IMR-90 (cell line): ENCODE measurements around the gene OTUB2. TPM values are rescaled to one million over a fixed set of nuclear protein-coding genes. Genes with fewer than 3 reads are reported as not detected.

Experiments
- ATAC-seq: fragments of 200-7000 bp; cut with Tn5 transposase; 2 replicates; pipeline ENCODE4 v1.9.1; 2020; ENCODE audit warnings: low read depth, mild to moderate bottlenecking, moderate library complexity
- BruUV-seq: library from RNA; stranded (reverse); fragments of 400-500 nt; replicated peaks from 2 replicates; lab custom pipeline; 2021; lab: Mats Ljungman, UMichigan
- CTCF ChIA-PET: fragments of 300-600 bp; formaldehyde crosslinking; extraction: SDS; loops from one replicate; lab custom pipeline; 2021; ENCODE audit warnings: antibody characterized with exemption; lab: Yijun Ruan, JAX
- POLR2A ChIA-PET: fragments of 300-600 bp; sonication (Branson Sonifier 250); formaldehyde crosslinking; loops from one replicate; lab custom pipeline; 2022; ENCODE audit warnings: antibody characterized with exemption; ENCODE audit not compliant: unreplicated experiment; lab: Charles Lee
- DNase-seq: peaks from one replicate; pipeline ENCODE4 v3.0.0; 2013
- H2AFZ ChIP-seq: replicated peaks from 2 replicates; pipeline ENCODE3; 2013; ENCODE audit warnings: low read length, mild to moderate bottlenecking; ENCODE audit not compliant: poor library complexity
- H2AK5ac ChIP-seq: 2 replicates; pipeline ENCODE4 v1.6.1; 2013; ENCODE audit warnings: low read depth, low read length, inconsistent platforms
- H2AK9ac ChIP-seq: replicated peaks from 2 replicates; pipeline ENCODE3; 2013; ENCODE audit warnings: mild to moderate bottlenecking, low read depth, low read length, moderate library complexity; ENCODE audit not compliant: poor library complexity
- H2BK120ac ChIP-seq: 2 replicates; pipeline ENCODE4 v1.6.1; 2013; ENCODE audit warnings: low read depth, low read length, inconsistent platforms
- H2BK15ac ChIP-seq: 3 replicates; pipeline ENCODE4 v1.6.1; 2013; ENCODE audit warnings: low read depth, low read length, inconsistent platforms
- H2BK20ac ChIP-seq: 2 replicates; pipeline ENCODE4 v1.6.1; 2013; ENCODE audit warnings: low read depth, mild to moderate bottlenecking, inconsistent platforms, low read length, moderate library complexity
- H2BK5ac ChIP-seq: 2 replicates; pipeline ENCODE4 v1.6.1; 2013; ENCODE audit warnings: mild to moderate bottlenecking, low read depth, low read length, inconsistent platforms; ENCODE audit not compliant: poor library complexity, severe bottlenecking
- H3K14ac ChIP-seq: replicated peaks from 2 replicates; pipeline ENCODE4 v1.6.1; 2013; ENCODE audit warnings: low read depth, low read length, inconsistent platforms
- H3K18ac ChIP-seq: 2 replicates; pipeline ENCODE4 v1.6.1; 2013; ENCODE audit warnings: low read depth, low read length, control low read depth
- H3K23ac ChIP-seq: 2 replicates; pipeline ENCODE4 v1.6.1; 2013; ENCODE audit warnings: low read depth, low read length, inconsistent platforms
- H3K27ac ChIP-seq: 2 replicates; pipeline ENCODE4 v1.5.1; 2013; ENCODE audit warnings: mild to moderate bottlenecking, control low read depth, low read length; ENCODE audit not compliant: insufficient read depth
- H3K27me3 ChIP-seq: 2 replicates; pipeline ENCODE4 v1.6.1; 2013; ENCODE audit warnings: low read length; ENCODE audit not compliant: control insufficient read depth, insufficient read depth
- H3K36me3 ChIP-seq: 2 replicates; pipeline ENCODE4 v1.6.1; 2013; ENCODE audit warnings: low read length, mixed read lengths; ENCODE audit not compliant: control insufficient read depth, insufficient read depth
- H3K4ac ChIP-seq: 2 replicates; pipeline ENCODE4 v1.6.1; 2013; ENCODE audit warnings: low read depth, low read length, inconsistent platforms
- H3K4me1 ChIP-seq: 2 replicates; pipeline ENCODE4 v1.6.1; 2013; ENCODE audit warnings: low read length, mixed read lengths; ENCODE audit not compliant: control insufficient read depth, insufficient read depth
- H3K4me2 ChIP-seq: 2 replicates; pipeline ENCODE4 v1.6.1; 2013; ENCODE audit warnings: low read depth, mild to moderate bottlenecking, control low read depth, low read length, moderate library complexity
- H3K4me3 ChIP-seq: 2 replicates; pipeline ENCODE4 v1.5.1; 2013; ENCODE audit warnings: low read depth, mild to moderate bottlenecking, control low read depth, low read length, moderate library complexity; ENCODE audit not compliant: insufficient read depth
- H3K56ac ChIP-seq: 2 replicates; pipeline ENCODE4 v1.6.1; 2013; ENCODE audit warnings: low read length, inconsistent platforms; ENCODE audit not compliant: insufficient read depth; ENCODE audit errors: extremely low read depth
- H3K79me1 ChIP-seq, 2 experiments: 2 replicates each; pipeline ENCODE4 v1.6.1; 2013; ENCODE audit warnings: low read length in 2 of 2, inconsistent platforms in 1 of 2, low read depth in 1 of 2
- H3K9ac ChIP-seq: 2 replicates; pipeline ENCODE4 v1.6.1; 2013; ENCODE audit warnings: low read depth, low read length, control low read depth
- H3K9me1 ChIP-seq: 2 replicates; pipeline ENCODE4 v1.6.1; 2013; ENCODE audit warnings: low read length, inconsistent platforms; ENCODE audit not compliant: insufficient read depth
- H3K9me3 ChIP-seq: 2 replicates; pipeline ENCODE4 v1.6.1; 2013; ENCODE audit warnings: low read length; ENCODE audit not compliant: control insufficient read depth, insufficient read depth
- H4K20me1 ChIP-seq: 2 replicates; pipeline ENCODE4 v1.6.1; 2013; ENCODE audit warnings: low read length, inconsistent platforms; ENCODE audit not compliant: insufficient read depth
- H4K5ac ChIP-seq: 2 replicates; pipeline ENCODE4 v1.6.1; 2013; ENCODE audit warnings: mild to moderate bottlenecking, low read depth, low read length, control low read depth
- H4K8ac ChIP-seq, 2 experiments: 2 replicates each; pipeline ENCODE4 v1.6.1; 2013; ENCODE audit warnings: low read depth in 2 of 2, low read length in 2 of 2, control low read depth in 1 of 2, inconsistent platforms in 1 of 2
- H4K91ac ChIP-seq: 2 replicates; pipeline ENCODE4 v1.6.1; 2013; ENCODE audit warnings: low read depth, low read length, inconsistent platforms; ENCODE audit not compliant: insufficient read depth
- BHLHE40 ChIP-seq: fragments of 150-350 bp; IDR thresholded peaks from 2 replicates; pipeline ENCODE4 v1.6.1; 2016; ENCODE audit warnings: mild to moderate bottlenecking, low read depth, low read length
- CEBPB ChIP-seq: IDR thresholded peaks from 2 replicates; pipeline ENCODE4 v1.6.1; 2012; ENCODE audit warnings: low read depth, low read length, improper control_type of control experiment
- ELK1 ChIP-seq: fragments of 150-350 bp; IDR thresholded peaks from 2 replicates; pipeline ENCODE4 v1.6.1; 2016; ENCODE audit warnings: low read depth, mild to moderate bottlenecking, low read length, moderate library complexity, borderline replicate concordance
- FOS ChIP-seq: fragments of 150-350 bp; IDR thresholded peaks from 2 replicates; pipeline ENCODE4 v1.6.1; 2016; ENCODE audit warnings: low read depth, low read length
- MAFK ChIP-seq: IDR thresholded peaks from 2 replicates; pipeline ENCODE4 v1.6.1; 2012; ENCODE audit warnings: low read depth, low read length, improper control_type of control experiment
- MAZ ChIP-seq: IDR thresholded peaks from 2 replicates; pipeline ENCODE4 v1.6.1; 2012; ENCODE audit warnings: low read depth, mild to moderate bottlenecking, low read length, improper control_type of control experiment, moderate library complexity, borderline replicate concordance
- NFE2L2 ChIP-seq: fragments of 150-350 bp; IDR thresholded peaks from 2 replicates; pipeline ENCODE4 v1.6.1; 2016; ENCODE audit warnings: low read depth, mild to moderate bottlenecking, low read length
- RAD21 ChIP-seq: IDR thresholded peaks from 2 replicates; pipeline ENCODE4 v1.6.1; 2012; ENCODE audit warnings: low read length, improper control_type of control experiment
- RCOR1 ChIP-seq: IDR thresholded peaks from 2 replicates; pipeline ENCODE4 v1.6.1; 2012; ENCODE audit warnings: mild to moderate bottlenecking, low read length, improper control_type of control experiment; ENCODE audit not compliant: insufficient replicate concordance
- RFX5 ChIP-seq: IDR thresholded peaks from 2 replicates; pipeline ENCODE4 v1.8.0; 2012; ENCODE audit warnings: low read depth, mild to moderate bottlenecking, low read length, moderate library complexity
- WGBS, 2 experiments: methylation state at CpG; one replicate each; pipeline versions ENCODE4 v1.1.5 to v1.1.7; 2013; ENCODE audit warnings: missing lambda C conversion rate in 2 of 2; ENCODE audit not compliant: insufficient read length in 1 of 2; ENCODE audit errors: extremely low coverage in 2 of 2; 5-methylcytosine and 5-hydroxymethylcytosine counted together
- dilution Hi-C: fragments of 300-500 bp; cut with HindIII; formaldehyde crosslinking; loops from one replicate; pipeline ENCODE4 v1.14.3; 2018; ENCODE audit warnings: low sequenced_read_pairs; ENCODE audit not compliant: unreplicated experiment
- in situ Hi-C: fragments of 300-500 bp; cut with MboI; formaldehyde crosslinking; loops from 3 replicates; pipeline ENCODE4 v1.14.3; 2019; ENCODE audit warnings: low sequenced_read_pairs, inconsistent platforms, mixed read lengths
- intact Hi-C: fragments of 100-400 bp; cut with micrococcal nuclease; formaldehyde crosslinking; loops from 2 replicates; pipeline ENCODE4 v1.10.0; 2022
- polyA plus RNA-seq, 3 experiments: library from polyadenylated mRNA; depleted of rRNA; stranded (reverse); fragments of >200 nt; gene quantifications; 2 replicates each; pipeline ENCODE4 v1.2.3, GENCODE V29; 2012; ENCODE audit warnings: low replicate concordance in 1 of 3
- total RNA-seq: library from RNA; depleted of rRNA; stranded (reverse); fragments of >200 nt; gene quantifications from 2 replicates; pipeline ENCODE4 v1.2.3, GENCODE V29; 2012
- TF ChIP-seq, protein P1 (sequence below): conservative IDR thresholded peaks from 2 replicates; pipeline ENCODE4 v1.5.1; 2012; ENCODE audit warnings: mild to moderate bottlenecking, low read depth, low read length, improper control_type of control experiment
- TF ChIP-seq, protein P2 (sequence below): fragments of 150-350 bp; IDR thresholded peaks from 2 replicates; pipeline ENCODE4 v1.6.1; 2017; ENCODE audit warnings: mild to moderate bottlenecking, antibody characterized with exemption, low read length, low read depth

The OTUB2 gene
- total and polyA plus RNA-seq, 2 of the 4 experiments (the other 2 are of a cell fraction), result 1.1 to 2.5 TPM

DNA sequence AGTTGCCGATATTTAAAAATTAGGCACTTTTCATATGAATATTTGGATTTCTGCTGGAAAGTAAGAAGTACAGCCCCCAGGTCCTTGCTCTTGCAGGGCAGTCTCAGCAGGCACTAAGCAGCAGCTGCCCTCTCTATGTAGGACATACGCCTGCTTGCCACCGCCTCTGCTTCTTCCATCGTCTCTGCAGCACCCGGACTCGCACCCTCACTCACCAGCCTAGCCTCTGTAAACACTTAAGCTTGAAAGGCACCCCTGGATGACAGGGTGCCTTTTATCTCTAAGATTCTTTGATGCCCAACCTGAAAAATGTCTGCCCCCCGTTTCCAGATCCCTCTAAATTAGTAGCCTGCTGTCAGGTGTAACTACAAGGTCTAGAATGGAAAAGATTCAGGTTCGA lies 19.0 kb downstream of the OTUB2 start:
- no peak overlapping the region for H3K9ac ChIP-seq
- no peaks in the 10 kb centered on the region for H3K9me1 ChIP-seq
- H3K9me3 ChIP-seq, result no peaks in the 10 kb centered on the region
- no TSS peak for BruUV-seq
- no peak overlapping the region for H2BK120ac ChIP-seq
- peaks cover 9% of the 10 kb centered on the region for H3K4me1 ChIP-seq
- H2AFZ ChIP-seq, result no peak overlapping the region
- H3K27ac ChIP-seq, result no peak overlapping the region
- ChIA-PET POLR2A (no interaction called here), CTCF (interaction anchor here (1.4 to 1.6 kb wide), 2 partner anchors 92 to 105 kb away, joined by 3 to 4 read pairs; no protein-coding TSS in a partner anchor)
- no peaks in the 10 kb centered on the region for H3K27me3 ChIP-seq
- no peak overlapping the region for H4K8ac ChIP-seq
- WGBS, 2 experiments, result 96% methylated on average over 4 of the region's 8 CpGs; no CpG with 5 or more reads in 1 of the 2 experiments
- peaks cover 0 to 14% of the 10 kb centered on the region in 2 experiments; a peak in 1 of 4 replicates for H3K79me1 ChIP-seq
- ATAC-seq (no peak), DNase-seq (no peak)
- H3K18ac ChIP-seq, result no peak overlapping the region
- intact Hi-C loops (no loop called here), dilution Hi-C loops (no loop called here), in situ Hi-C loops (no loop called here)
- no peak overlapping the region for H2AK9ac ChIP-seq
- H2BK20ac ChIP-seq, result no peak overlapping the region
- H4K20me1 ChIP-seq, result no peaks in the 10 kb centered on the region; the same call in 1 of the 2 replicates
- H3K23ac ChIP-seq, result no peak overlapping the region
- no peak for TF ChIP-seq RCOR1
- TF ChIP-seq, protein P1, sequence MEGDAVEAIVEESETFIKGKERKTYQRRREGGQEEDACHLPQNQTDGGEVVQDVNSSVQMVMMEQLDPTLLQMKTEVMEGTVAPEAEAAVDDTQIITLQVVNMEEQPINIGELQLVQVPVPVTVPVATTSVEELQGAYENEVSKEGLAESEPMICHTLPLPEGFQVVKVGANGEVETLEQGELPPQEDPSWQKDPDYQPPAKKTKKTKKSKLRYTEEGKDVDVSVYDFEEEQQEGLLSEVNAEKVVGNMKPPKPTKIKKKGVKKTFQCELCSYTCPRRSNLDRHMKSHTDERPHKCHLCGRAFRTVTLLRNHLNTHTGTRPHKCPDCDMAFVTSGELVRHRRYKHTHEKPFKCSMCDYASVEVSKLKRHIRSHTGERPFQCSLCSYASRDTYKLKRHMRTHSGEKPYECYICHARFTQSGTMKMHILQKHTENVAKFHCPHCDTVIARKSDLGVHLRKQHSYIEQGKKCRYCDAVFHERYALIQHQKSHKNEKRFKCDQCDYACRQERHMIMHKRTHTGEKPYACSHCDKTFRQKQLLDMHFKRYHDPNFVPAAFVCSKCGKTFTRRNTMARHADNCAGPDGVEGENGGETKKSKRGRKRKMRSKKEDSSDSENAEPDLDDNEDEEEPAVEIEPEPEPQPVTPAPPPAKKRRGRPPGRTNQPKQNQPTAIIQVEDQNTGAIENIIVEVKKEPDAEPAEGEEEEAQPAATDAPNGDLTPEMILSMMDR, result no peak
- no peak for TF ChIP-seq FOS
- no peak for TF ChIP-seq NFE2L2
- TF ChIP-seq BHLHE40, result no peak
- TF ChIP-seq RFX5, result no peak
- no peak for TF ChIP-seq RAD21
- no peak for TF ChIP-seq CEBPB
- TF ChIP-seq MAZ, result no peak
- TF ChIP-seq MAFK, result no peak
- TF ChIP-seq, protein P2, sequence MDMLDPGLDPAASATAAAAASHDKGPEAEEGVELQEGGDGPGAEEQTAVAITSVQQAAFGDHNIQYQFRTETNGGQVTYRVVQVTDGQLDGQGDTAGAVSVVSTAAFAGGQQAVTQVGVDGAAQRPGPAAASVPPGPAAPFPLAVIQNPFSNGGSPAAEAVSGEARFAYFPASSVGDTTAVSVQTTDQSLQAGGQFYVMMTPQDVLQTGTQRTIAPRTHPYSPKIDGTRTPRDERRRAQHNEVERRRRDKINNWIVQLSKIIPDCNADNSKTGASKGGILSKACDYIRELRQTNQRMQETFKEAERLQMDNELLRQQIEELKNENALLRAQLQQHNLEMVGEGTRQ, result no peak
- TF ChIP-seq ELK1, result no peak
- H3K14ac ChIP-seq, result no peak overlapping the region
- no peak overlapping the region for H2BK15ac ChIP-seq
- no peak overlapping the region for H2BK5ac ChIP-seq
- H4K5ac ChIP-seq, result no peak overlapping the region
- no peak overlapping the region for H2AK5ac ChIP-seq
- no peak overlapping the region for H4K91ac ChIP-seq
- peaks cover 51% of the 10 kb centered on the region for H3K36me3 ChIP-seq
- no peak overlapping the region for H3K56ac ChIP-seq
- H3K4ac ChIP-seq, result no peak overlapping the region
- no peak overlapping the region for H3K4me2 ChIP-seq
- no peak overlapping the region for H3K4me3 ChIP-seq
